Activated CD8-positive, alpha-beta T cell treated with anti-CD3 and anti-CD28 coated beads, Interleukin-2, amount 10 ng/mL, durations not matched to agents 7 days and 5 days (primary cell): Measurements from ENCODE around the gene AKAP5. TPM values are rescaled to one million over a fixed set of nuclear protein-coding genes. Genes with fewer than 3 reads are reported as not detected.
"Not testable (repeated sequence)": the region's sequence is repeated elsewhere in the genome, so short reads cannot be mapped to it uniquely, and the experiment has no call there.

Experiments
- ATAC-seq: fragments of 150-1000 bp; cut with Tn5 transposase; one replicate; pipeline ENCODE4 v1.10.0; 2021; ENCODE audit warnings: moderate library complexity
- CTCF ChIA-PET: fragments of 350-600 bp; sonication (Branson Sonifier 250); formaldehyde crosslinking; loops from one replicate; lab custom pipeline; 2021; ENCODE audit warnings: antibody characterized with exemption; lab: Charles Lee
- POLR2A ChIA-PET: fragments of 350-600 bp; sonication (Branson Sonifier 250); formaldehyde crosslinking; loops from one replicate; lab custom pipeline; 2021; ENCODE audit warnings: antibody characterized with exemption; lab: Charles Lee
- DNase-seq: peaks from one replicate; pipeline ENCODE4 v3.0.0-alpha.2; 2020
- H3K27ac Mint-ChIP-seq: one replicate; pipeline ENCODE4 v1.8.0; 2021; ENCODE audit warnings: mild to moderate bottlenecking, mixed read lengths
- H3K27me3 Mint-ChIP-seq: one replicate; pipeline ENCODE4 v1.8.0; 2021; ENCODE audit warnings: low read depth, mixed read lengths
- H3K36me3 Mint-ChIP-seq: one replicate; pipeline ENCODE4 v1.8.0; 2021; ENCODE audit warnings: low read depth, mixed read lengths
- H3K4me1 Mint-ChIP-seq: one replicate; pipeline ENCODE4 v1.8.0; 2021; ENCODE audit warnings: low read depth, mixed read lengths
- H3K4me3 Mint-ChIP-seq: one replicate; pipeline ENCODE4 v1.8.0; 2021; ENCODE audit warnings: mild to moderate bottlenecking, mixed read lengths
- H3K9me3 Mint-ChIP-seq: one replicate; pipeline ENCODE4 v1.8.0; 2022; ENCODE audit warnings: mixed read lengths; ENCODE audit not compliant: insufficient read depth
- total RNA-seq, 2 experiments: library from RNA; stranded (reverse); gene quantifications; one replicate each; pipeline ENCODE4 v1.2.3, GENCODE V29; 2021

Gene AKAP5
- total RNA-seq, 2 experiments from 2014 or later = 1.9 to 2.1 TPM

DNA sequence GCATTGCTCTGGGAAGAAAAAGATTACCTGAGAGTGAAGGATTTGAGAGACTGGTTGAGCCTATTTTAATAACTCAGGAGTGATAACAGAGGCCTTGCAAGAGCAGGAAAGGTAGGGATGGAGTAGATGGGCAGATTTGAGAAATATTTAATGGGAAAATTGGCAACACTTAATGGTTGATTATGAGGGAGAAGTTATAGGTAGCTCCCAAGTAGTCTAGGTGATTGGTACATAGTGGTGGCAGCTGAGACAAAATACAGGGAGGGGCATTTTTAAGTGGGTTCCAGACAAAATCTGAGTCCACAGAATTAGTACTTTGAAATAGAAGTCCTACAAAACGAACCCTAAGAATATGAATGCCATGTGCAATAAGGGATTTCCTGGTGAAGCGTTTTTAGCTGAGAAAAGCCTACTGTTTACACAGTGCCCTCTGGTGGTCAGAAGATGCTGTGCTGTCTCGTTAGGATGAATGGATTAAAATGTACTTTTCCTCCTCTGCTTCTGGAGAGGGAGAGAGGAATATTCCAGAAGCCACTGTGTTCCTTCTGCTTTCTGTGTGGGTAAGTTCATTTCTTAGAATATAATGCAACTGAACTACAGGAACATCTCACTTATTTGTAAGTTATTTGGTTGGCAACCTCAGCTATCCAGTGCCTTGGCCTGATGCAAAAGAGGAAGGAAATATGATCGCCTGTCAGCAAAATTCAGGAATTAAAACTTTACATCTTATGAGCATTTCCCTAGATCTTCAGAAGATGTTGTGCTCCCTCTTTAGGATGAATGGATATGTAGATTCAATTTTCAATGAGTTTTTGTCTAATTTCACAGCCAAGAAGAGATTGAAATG lies 45.7 kb downstream of the AKAP5 start:
- H3K36me3 Mint-ChIP-seq = peaks cover 35% of the 10 kb centered on the region
- peak overlapping the region; percentile 39 for H3K27ac Mint-ChIP-seq
- H3K4me1 Mint-ChIP-seq = peaks cover 65% of the 10 kb centered on the region
- no peaks in the 10 kb centered on the region for H3K9me3 Mint-ChIP-seq
- H3K4me3 Mint-ChIP-seq = peak overlapping the region; percentile 2
- CTCF ChIA-PET = interaction anchor here (0.6 to 4.1 kb wide), 34 partner anchors 9 to 208 kb away, joined by 3 to 43 read pairs (median 5); partner anchors contain the start of genes AKAP5 and HSPA2
- H3K27me3 Mint-ChIP-seq = no peaks in the 10 kb centered on the region
- ATAC-seq (peak; percentile 49), DNase-seq (peak; percentile 78)
- POLR2A ChIA-PET = interaction anchor here (1.1 to 1.3 kb wide), 4 partner anchors 8 to 123 kb away, joined by 3 to 7 read pairs (median 4); partner anchors contain the start of gene MTHFD1

DNA sequence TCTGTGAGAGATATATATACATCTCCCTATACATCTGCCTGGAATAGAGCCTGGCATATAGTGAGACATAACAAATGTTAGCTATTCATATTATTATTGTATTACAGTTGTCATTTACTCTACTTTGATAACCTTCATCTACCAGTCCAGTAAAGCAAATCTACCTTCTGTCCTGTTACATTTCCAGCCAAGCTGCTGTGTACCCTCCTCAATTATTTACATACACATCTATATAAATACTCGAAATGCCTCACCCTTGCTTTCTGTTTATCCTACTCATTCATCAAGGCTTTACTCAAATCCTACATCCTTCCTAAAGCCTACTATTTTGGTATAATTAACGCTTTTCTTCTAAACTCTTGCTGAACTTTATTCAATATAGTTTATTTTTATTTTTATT lies 48.0 kb downstream of the AKAP5 start:
- Mint-ChIP-seq H3K36me3 (peaks cover 23% of the 10 kb centered on the region), H3K27ac (no peak overlapping the region), H3K9me3 (no peaks in the 10 kb centered on the region), H3K4me3 (no peak overlapping the region), H3K4me1 (peaks cover 59% of the 10 kb centered on the region), H3K27me3 (no peaks in the 10 kb centered on the region)
- ATAC-seq (no peak), DNase-seq (no peak)
- ChIA-PET POLR2A (no interaction called here), CTCF (interaction anchor here (1.7 to 2.8 kb wide), 2 partner anchors 21 to 83 kb away, joined by 5 to 22 read pairs; no protein-coding TSS in a partner anchor)

DNA sequence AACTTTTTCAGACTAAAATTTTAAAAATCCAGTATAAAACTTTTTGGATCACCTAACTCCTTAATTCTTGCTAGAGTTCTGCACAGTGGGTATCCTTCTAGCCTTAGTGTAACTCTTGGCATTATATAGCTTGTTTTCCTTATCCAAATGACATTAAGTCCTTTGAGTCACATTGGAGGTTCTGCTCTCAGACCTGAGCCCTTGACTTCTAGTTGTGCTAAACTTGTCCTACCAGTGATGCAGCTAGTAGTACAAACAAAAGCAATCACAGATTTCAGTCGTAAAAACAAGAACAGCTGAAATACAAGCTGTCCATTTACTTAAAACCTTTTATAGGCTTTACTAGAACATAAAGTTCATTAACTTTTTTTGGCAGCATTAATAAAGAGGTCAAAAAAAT lies 49.8 kb downstream of the AKAP5 start:
- Mint-ChIP-seq H3K4me1 (peaks cover 42% of the 10 kb centered on the region), H3K27ac (no peak overlapping the region), H3K9me3 (no peaks in the 10 kb centered on the region), H3K36me3 (peaks cover 18% of the 10 kb centered on the region), H3K27me3 (no peaks in the 10 kb centered on the region), H3K4me3 (no peak overlapping the region)
- ChIA-PET POLR2A (interaction anchor here (0.5 to 2.3 kb wide), 2 partner anchors 12 to 743 kb away, joined by 3 to 8 read pairs; no protein-coding TSS in a partner anchor), CTCF (interaction anchor here (1.2 to 1.9 kb wide), 4 partner anchors 25 to 85 kb away, joined by 3 to 5 read pairs (median 4); no protein-coding TSS in a partner anchor)
- DNase-seq (no peak), ATAC-seq (no peak)

GRCh38 chr14:64516969-64517368 lies 51.7 kb downstream of the AKAP5 start:
- no peak overlapping the region for H3K27ac Mint-ChIP-seq
- H3K36me3 Mint-ChIP-seq = peaks cover 16% of the 10 kb centered on the region
- CTCF ChIA-PET = interaction anchor here (0.6 kb wide), 1 partner anchor 87 kb away, joined by 3 read pairs; no protein-coding TSS in a partner anchor
- H3K4me3 Mint-ChIP-seq = no peak overlapping the region
- POLR2A ChIA-PET = no interaction called here
- H3K27me3 Mint-ChIP-seq = no peaks in the 10 kb centered on the region
- H3K9me3 Mint-ChIP-seq = no peaks in the 10 kb centered on the region
- no peak for DNase-seq
- ATAC-seq = no peak
- peaks cover 29% of the 10 kb centered on the region for H3K4me1 Mint-ChIP-seq

GRCh38 chr14:64517667-64518066 lies 52.4 kb downstream of the AKAP5 start:
- H3K27ac Mint-ChIP-seq, ATAC-seq: not testable (repeated sequence)

GRCh38 chr14:64518229-64518628 lies 52.9 kb downstream of the AKAP5 start:
- Mint-ChIP-seq H3K27ac (no peak overlapping the region), H3K9me3 (no peaks in the 10 kb centered on the region), H3K4me3 (no peak overlapping the region), H3K27me3 (no peaks in the 10 kb centered on the region), H3K36me3 (peaks cover 16% of the 10 kb centered on the region), H3K4me1 (peaks cover 24% of the 10 kb centered on the region)
- ChIA-PET CTCF (interaction anchor here (0.7 kb wide), 1 partner anchor 119 kb away, joined by 3 read pairs; no protein-coding TSS in a partner anchor), POLR2A (interaction anchor here (0.6 kb wide), 1 partner anchor 442 kb away, joined by 5 read pairs; no protein-coding TSS in a partner anchor)
- ATAC-seq = no peak
- DNase-seq = no peak

More at GRCh38 chr14:64517667-64518066, 52.4 kb downstream of the AKAP5 start:
- Mint-ChIP-seq H3K36me3 (peaks cover 16% of the 10 kb centered on the region), H3K4me1 (peaks cover 24% of the 10 kb centered on the region)
- H3K9me3 Mint-ChIP-seq, DNase-seq, H3K4me3 Mint-ChIP-seq, H3K27me3 Mint-ChIP-seq, POLR2A ChIA-PET: not testable (repeated sequence)
- CTCF ChIA-PET = interaction anchor here (0.6 kb wide), 1 partner anchor 88 kb away, joined by 3 read pairs; no protein-coding TSS in a partner anchor

GRCh38 chr14:64520699-64521098 lies 55.4 kb downstream of the AKAP5 start:
- no peak overlapping the region for H3K4me3 Mint-ChIP-seq
- peaks cover 18% of the 10 kb centered on the region for H3K4me1 Mint-ChIP-seq
- no peak overlapping the region for H3K27ac Mint-ChIP-seq

GRCh38 chr14:64522591-64523355 lies 57.5 kb downstream of the AKAP5 start:
- ChIA-PET POLR2A (interaction anchor here (1.0 to 1.8 kb wide), 3 partner anchors 12 to 20 kb away, joined by 3 to 4 read pairs (median 3); no protein-coding TSS in a partner anchor), CTCF (interaction anchor here (2.4 to 4.5 kb wide), 2 partner anchors 13 to 114 kb away, joined by 12 to 41 read pairs; no protein-coding TSS in a partner anchor)
- no peak for DNase-seq
- H3K27me3 Mint-ChIP-seq = no peaks in the 10 kb centered on the region
- ATAC-seq = no peak
- no peaks in the 10 kb centered on the region for H3K9me3 Mint-ChIP-seq
- H3K36me3 Mint-ChIP-seq = peaks cover 25% of the 10 kb centered on the region
- H3K4me3 Mint-ChIP-seq = no peak overlapping the region
- H3K27ac Mint-ChIP-seq = no peak overlapping the region
- H3K4me1 Mint-ChIP-seq = peaks cover 6% of the 10 kb centered on the region

More at GRCh38 chr14:64520699-64521098, 55.4 kb downstream of the AKAP5 start:
- ChIA-PET CTCF (interaction anchor here (1.0 to 4.5 kb wide), 5 partner anchors 8 to 177 kb away, joined by 3 to 41 read pairs (median 5); no protein-coding TSS in a partner anchor), POLR2A (interaction anchor here (1.8 kb wide), 1 partner anchor 18 kb away, joined by 4 read pairs; no protein-coding TSS in a partner anchor)
- Mint-ChIP-seq H3K27me3 (no peaks in the 10 kb centered on the region), H3K9me3 (no peaks in the 10 kb centered on the region), H3K36me3 (peaks cover 18% of the 10 kb centered on the region)
- ATAC-seq (no peak), DNase-seq (no peak)

Other genes starting within 250 kb of the AKAP5 start
- gene ESR2, start 171.1 kb upstream of the AKAP5 start, total RNA-seq = under 1 TPM in 1 of 2 experiments, not detected in 1; 0.16 TPM
- gene MTHFD1, start 77.1 kb upstream of the AKAP5 start, total RNA-seq = 100 to 1,000 TPM; 231 to 238 TPM
- 10 to 100 TPM; 26.2 to 28.2 TPM for gene ZBTB25, start 38.3 kb downstream of the AKAP5 start, total RNA-seq
- 10 to 100 TPM; 58.3 to 61.7 TPM for gene ZBTB1, start 39.3 kb downstream of the AKAP5 start, total RNA-seq
- 1 to 10 TPM; 1.7 to 2.2 TPM for gene HSPA2, start 75.2 kb downstream of the AKAP5 start, total RNA-seq
- gene PPP1R36, start 84.5 kb downstream of the AKAP5 start, total RNA-seq = under 1 TPM; 0.21 to 0.47 TPM
- 1 to 10 TPM; 7.3 to 7.8 TPM for gene PLEKHG3, start 238.9 kb downstream of the AKAP5 start, total RNA-seq